Measurements from ENCODE around the gene ASAP3. TPM values are rescaled to one million over a fixed set of nuclear protein-coding genes. Genes with fewer than 3 reads are reported as not detected.
A peak's percentile ranks its signal among the peaks of the same experiment; 100 is the strongest.

ASAP3 gene
- total and polyA plus RNA-seq, 2 of the 13 experiments (the other 11 are each of a cell fraction or from before 2014, with no cell fraction given), result 32.6 to 37.0 TPM

- TF ChIP-seq ZGPAT (CRISPR knock-in tag; IDR thresholded peaks at IDR 0.05), result peak; percentile 37; the same call in 1 of the 2 replicates
- peak; percentile 32; the same call in 1 of the 2 replicates for TF ChIP-seq GATAD1 (CRISPR knock-in tag; IDR thresholded peaks at IDR 0.05)
- TF ChIP-seq HNF4G (IDR thresholded peaks at IDR 0.05; ENCODE audit: borderline replicate concordance, low read depth, low read length), result peak; percentile 40; the same call in 1 of the 2 replicates
- TF ChIP-seq HNF4G (CRISPR knock-in tag; IDR thresholded peaks at IDR 0.05; ENCODE audit: borderline replicate concordance, low read depth), result no peak
- TF ChIP-seq HMGXB4 (CRISPR knock-in tag; IDR thresholded peaks at IDR 0.05; ENCODE audit: borderline replicate concordance in 1 of 2, low read depth in 1 of 2), result no peak
- no peak for TF ChIP-seq ZNF253 (CRISPR knock-in tag; IDR thresholded peaks at IDR 0.05; ENCODE audit: borderline replicate concordance)
- peak; percentile 62 for TF ChIP-seq FOXA3 (CRISPR knock-in tag; IDR thresholded peaks at IDR 0.05)
- no peak for TF ChIP-seq ZNF552 (CRISPR knock-in tag; IDR thresholded peaks at IDR 0.05; ENCODE audit: borderline replicate concordance)
- TF ChIP-seq ZNF484 (CRISPR knock-in tag; IDR thresholded peaks at IDR 0.05; ENCODE audit: borderline replicate concordance, low read depth), result no peak
- no peak for TF ChIP-seq ZNF609 (CRISPR knock-in tag; IDR thresholded peaks at IDR 0.05; ENCODE audit: borderline replicate concordance)
- no peak for TF ChIP-seq ZBTB43 (CRISPR knock-in tag; conservative IDR thresholded peaks at IDR 0.05)
- TF ChIP-seq FOXJ3 (CRISPR knock-in tag; IDR thresholded peaks at IDR 0.05; ENCODE audit: borderline replicate concordance), result no peak
- no peak for TF ChIP-seq ZNF234 (CRISPR knock-in tag; conservative IDR thresholded peaks at IDR 0.05)
- no peak for TF ChIP-seq NR1H2 (CRISPR knock-in tag; IDR thresholded peaks at IDR 0.05; ENCODE audit: borderline replicate concordance, low read depth)
- TF ChIP-seq NCOA2 (CRISPR knock-in tag; IDR thresholded peaks at IDR 0.05), result 0 out of 2 replicates have a peak, but pooled peaks have one; percentile 5
- TF ChIP-seq ZNF329 (CRISPR knock-in tag; IDR thresholded peaks at IDR 0.05; ENCODE audit: low read depth), result no peak
- TF ChIP-seq ZNF335 (CRISPR knock-in tag; IDR thresholded peaks at IDR 0.05), result no peak
- no peak for TF ChIP-seq PCBP2 (optimal IDR thresholded peaks at IDR 0.05; ENCODE audit: low read depth, low read length, poor library complexity, severe bottlenecking)
- no peak for TF ChIP-seq ZNF343 (CRISPR knock-in tag; IDR thresholded peaks at IDR 0.05)
- peak; percentile 23; the same call in 1 of the 2 replicates for TF ChIP-seq GATA4 (IDR thresholded peaks at IDR 0.05; ENCODE audit: borderline replicate concordance, low read depth)
- no peak for TF ChIP-seq ZNF251 (CRISPR knock-in tag; IDR thresholded peaks at IDR 0.05)
Observed at GRCh38 chr1:23459338-23459757, 24.6 kb downstream of the ASAP3 start (continued).

All from HepG2 (cell line).